ENCODE data around the gene SEC22A.

SEC22A gene

DNA sequence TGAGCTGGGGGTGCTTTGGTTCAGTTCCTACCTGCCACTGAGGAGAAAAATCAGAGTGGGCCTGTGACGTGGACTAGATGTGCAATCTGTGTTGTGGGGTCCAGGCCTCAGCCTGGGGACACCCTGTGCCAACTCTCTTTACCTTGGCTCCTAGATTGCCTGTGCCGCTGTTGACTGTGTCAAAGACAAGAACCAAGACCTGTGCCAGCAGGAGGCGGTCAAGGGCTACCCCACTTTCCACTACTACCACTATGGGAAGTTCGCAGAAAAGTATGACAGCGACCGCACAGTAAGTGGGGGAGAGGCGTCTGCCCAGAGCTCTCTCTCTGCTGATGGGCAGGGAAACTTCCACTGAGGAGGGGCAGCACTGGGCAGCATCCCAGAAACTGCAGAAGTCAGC lies 40.6 kb upstream of the SEC22A start:
- no peak for TF ChIP-seq ZNF274 (IDR thresholded peaks at IDR 0.05; ENCODE audit: low read depth, low read length)
- H3K4me3 ChIP-seq (ENCODE audit: low read length), result no peak overlapping the region

DNA sequence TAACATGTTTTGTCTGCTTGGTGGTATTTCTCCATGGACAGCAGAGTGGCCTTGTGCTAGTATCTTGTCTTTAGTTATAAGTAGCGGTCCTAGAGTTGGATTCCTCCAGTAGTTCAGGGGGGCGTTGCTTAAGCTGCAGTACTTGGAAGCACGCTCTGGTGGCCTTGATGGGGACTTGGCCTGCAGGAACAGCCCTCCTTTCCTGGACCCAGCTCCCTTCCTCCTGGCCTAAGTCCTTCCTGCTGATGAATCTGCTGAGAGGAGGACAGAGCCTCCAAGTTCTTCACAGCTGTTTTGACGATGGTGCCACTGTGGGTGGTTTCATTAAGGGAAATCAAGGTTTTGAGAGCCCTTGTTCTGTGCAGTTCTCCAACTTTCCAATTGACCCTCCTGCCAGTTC lies 38.6 kb upstream of the SEC22A start:
- no peak for TF ChIP-seq ZNF274 (IDR thresholded peaks at IDR 0.05; ENCODE audit: low read depth, low read length)
- no peak overlapping the region for H3K4me3 ChIP-seq (ENCODE audit: low read length)

GRCh38 chr3:123165163-123165562 lies 36.6 kb upstream of the SEC22A start:
- no peak for TF ChIP-seq ZNF274 (IDR thresholded peaks at IDR 0.05; ENCODE audit: low read depth, low read length)
- H3K4me3 ChIP-seq (ENCODE audit: low read length), result no peak overlapping the region

GRCh38 chr3:123167686-123168085 lies 34.1 kb upstream of the SEC22A start:
- no peak overlapping the region for H3K4me3 ChIP-seq (ENCODE audit: low read length)
- TF ChIP-seq ZNF274 (IDR thresholded peaks at IDR 0.05; ENCODE audit: low read depth, low read length), result no peak

- no peak overlapping the region for H3K4me3 ChIP-seq (ENCODE audit: low read length)
- no peak for TF ChIP-seq ZNF274 (IDR thresholded peaks at IDR 0.05; ENCODE audit: low read depth, low read length)
Measured at GRCh38 chr3:123168122-123168521, 33.6 kb upstream of the SEC22A start.

- H3K4me3 ChIP-seq (ENCODE audit: low read length), result no peak overlapping the region
- TF ChIP-seq ZNF274 (IDR thresholded peaks at IDR 0.05; ENCODE audit: low read depth, low read length), result no peak
Measured at GRCh38 chr3:123168605-123169004, 33.1 kb upstream of the SEC22A start.

DNA sequence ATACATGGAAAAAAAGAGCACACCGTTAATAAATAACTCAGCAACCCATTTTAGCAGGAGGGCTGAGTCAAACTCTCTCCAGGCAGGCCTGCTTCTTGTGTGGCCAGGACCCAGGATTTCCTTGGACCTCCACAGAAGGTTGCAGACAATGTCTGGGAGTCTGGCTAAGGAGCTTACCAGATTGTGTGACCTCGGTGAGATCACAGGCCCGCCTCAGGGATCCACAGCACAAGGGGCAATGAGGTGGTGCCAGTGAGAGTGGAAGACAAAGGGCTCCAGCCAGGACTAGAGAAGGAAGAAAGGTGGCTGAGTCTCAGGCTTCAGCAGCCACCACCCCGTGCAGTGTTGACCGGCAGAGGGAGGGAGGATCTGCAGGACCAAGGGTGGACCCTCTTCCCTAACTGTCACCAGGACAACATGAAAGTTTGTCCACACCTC lies 32.2 kb upstream of the SEC22A start:
- H3K4me3 ChIP-seq (ENCODE audit: low read length), result no peak overlapping the region
- TF ChIP-seq ZNF274 (IDR thresholded peaks at IDR 0.05; ENCODE audit: low read depth, low read length), result no peak

- TF ChIP-seq ZNF274 (IDR thresholded peaks at IDR 0.05; ENCODE audit: low read depth, low read length), result no peak
- no peak overlapping the region for H3K4me3 ChIP-seq (ENCODE audit: low read length)
Measured at GRCh38 chr3:123169930-123170329, 31.8 kb upstream of the SEC22A start.

GRCh38 chr3:123180791-123181190 lies 21.0 kb upstream of the SEC22A start:
- TF ChIP-seq ZNF274 (IDR thresholded peaks at IDR 0.05; ENCODE audit: low read depth, low read length), result no peak

GRCh38 chr3:123186695-123187094 lies 15.0 kb upstream of the SEC22A start:
- no peak for TF ChIP-seq ZNF274 (IDR thresholded peaks at IDR 0.05; ENCODE audit: low read depth, low read length)
- no peak overlapping the region for H3K4me3 ChIP-seq (ENCODE audit: low read length)

More at GRCh38 chr3:123180791-123181190, 21.0 kb upstream of the SEC22A start:
- no peak overlapping the region for H3K4me3 ChIP-seq (ENCODE audit: low read length)

DNA sequence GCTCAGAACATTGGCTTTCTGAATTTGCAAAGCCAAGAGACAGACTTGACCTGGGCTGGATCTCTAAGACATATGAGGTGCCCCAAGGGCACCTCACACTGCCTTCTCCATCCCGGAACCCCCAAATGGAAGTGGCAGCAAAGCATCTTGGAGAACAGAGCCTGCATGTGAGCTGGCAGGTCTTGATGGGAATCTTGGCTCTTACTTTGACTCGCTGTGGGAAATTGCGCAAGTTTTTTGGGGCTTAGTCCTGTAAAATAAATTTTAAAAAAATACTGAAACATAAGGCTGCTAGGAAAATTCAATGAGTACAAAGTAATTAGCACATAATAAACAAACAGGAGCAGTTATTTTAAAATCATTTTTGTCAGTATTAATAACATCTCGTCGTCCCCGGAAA lies 13.7 kb upstream of the SEC22A start:
- TF ChIP-seq ZNF274 (IDR thresholded peaks at IDR 0.05; ENCODE audit: low read depth, low read length), result no peak
- no peak overlapping the region for H3K4me3 ChIP-seq (ENCODE audit: low read length)

- H3K4me3 ChIP-seq (ENCODE audit: low read length), result no peak overlapping the region
- TF ChIP-seq ZNF274 (IDR thresholded peaks at IDR 0.05; ENCODE audit: low read depth, low read length), result no peak
Measured at GRCh38 chr3:123193448-123194101, 8.2 kb upstream of the SEC22A start.

DNA sequence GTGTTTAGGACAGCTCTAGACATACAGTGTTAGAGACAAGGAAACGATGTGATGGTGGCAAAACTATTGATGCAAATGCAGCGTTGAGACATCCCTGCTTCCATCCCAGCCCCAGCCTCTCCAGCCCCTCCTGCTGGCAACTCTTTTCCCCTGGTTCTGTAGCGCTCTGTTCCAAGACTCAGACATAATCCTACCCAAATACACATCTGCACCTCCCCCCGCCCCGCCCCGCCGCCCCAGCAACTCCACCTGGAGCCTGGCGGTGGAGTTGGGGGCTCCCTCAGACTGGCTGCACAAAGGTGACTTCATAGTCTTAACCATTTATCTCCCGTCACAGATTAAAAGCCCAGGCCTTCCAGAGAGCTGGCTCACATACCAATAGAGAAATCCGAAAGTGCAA lies 7.2 kb upstream of the SEC22A start:
- TF ChIP-seq ZNF274 (IDR thresholded peaks at IDR 0.05; ENCODE audit: low read depth, low read length), result no peak
- no peak overlapping the region for H3K4me3 ChIP-seq (ENCODE audit: low read length)

GRCh38 chr3:123198372-123198771 lies 3.4 kb upstream of the SEC22A start:
- no peak overlapping the region for H3K4me3 ChIP-seq (ENCODE audit: low read length)
- no peak for TF ChIP-seq ZNF274 (IDR thresholded peaks at IDR 0.05; ENCODE audit: low read depth, low read length)

DNA sequence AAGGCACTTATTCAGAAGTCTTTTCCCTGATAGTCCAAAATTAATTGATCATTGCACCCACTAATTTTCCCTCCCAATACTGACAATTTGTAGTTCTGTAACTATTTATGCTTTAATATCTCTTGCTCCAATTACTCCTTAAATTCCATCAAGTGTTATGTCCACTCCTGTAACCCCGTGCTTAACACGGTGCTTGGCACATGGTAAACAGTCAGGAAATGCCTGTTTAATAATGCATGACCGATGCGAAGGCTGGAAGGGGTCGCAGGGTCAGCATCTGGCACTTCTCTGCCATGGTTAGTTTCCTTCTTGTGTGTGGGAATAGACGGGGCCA lies 553 bp upstream of the SEC22A start:
- TF ChIP-seq ZNF274 (IDR thresholded peaks at IDR 0.05; ENCODE audit: low read depth, low read length), result no peak

GRCh38 chr3:123202451-123202850 lies 708 bp downstream of the SEC22A start:
- TF ChIP-seq ZNF274 (IDR thresholded peaks at IDR 0.05; ENCODE audit: low read depth, low read length), result no peak

More for the DNA sequence above, 553 bp upstream of the SEC22A start:
- peak overlapping the region; percentile 71 for H3K4me3 ChIP-seq (ENCODE audit: low read length)

More at GRCh38 chr3:123202451-123202850, 708 bp downstream of the SEC22A start:
- H3K4me3 ChIP-seq (ENCODE audit: low read length), result peak overlapping the region; percentile 71

All from GM08714 (cell line).